OCI-LY1 (cell line): ENCODE data around the gene SLC39A11.

Source experiments
- CTCF ChIP-seq: fragments of 200-600 bp; sonication (generic), shearing (Covaris generic); IDR thresholded peaks from 2 replicates; pipeline ENCODE4 v1.5.1; 2017; ENCODE audit warnings: mild to moderate bottlenecking, antibody characterized with exemption, low read length, moderate library complexity, mixed read lengths
- EZH2 ChIP-seq: fragments of 200-600 bp; sonication (generic), shearing (Covaris generic); IDR thresholded peaks from 2 replicates; pipeline ENCODE4 v1.8.0; 2017; ENCODE audit warnings: borderline replicate concordance, mixed run types, mild to moderate bottlenecking, antibody characterized with exemption, low read length, moderate library complexity, mixed read lengths

- TF ChIP-seq CTCF (no peak), EZH2 (no peak)
These were observed 265.9 kb downstream of the SLC39A11 start for GRCh38 chr17:72826602-72827001.
